WTC11 (cell line): ENCODE data around the gene DBN1. TPM values are rescaled to one million over a fixed set of nuclear protein-coding genes. Genes with fewer than 3 reads are reported as not detected.

ENCODE experiments used
- ATAC-seq: fragments of 200-7000 bp; cut with Tn5 transposase; 2 replicates; pipeline ENCODE4 v1.10.0; 2021; ENCODE audit warnings: mild to moderate bottlenecking, moderate library complexity
- CTCF ChIA-PET: fragments of 300-600 bp; sonication (Branson Sonifier 250); formaldehyde crosslinking; loops from one replicate; lab custom pipeline; 2021; ENCODE audit warnings: antibody characterized with exemption; lab: Charles Lee
- POLR2A ChIA-PET: fragments of 350-600 bp; sonication (Branson Sonifier 250); formaldehyde crosslinking; loops from one replicate; lab custom pipeline; 2021; ENCODE audit warnings: antibody characterized with exemption; lab: Charles Lee
- DNase-seq: peaks from one replicate; pipeline ENCODE4 v3.0.0; 2021; ENCODE audit warnings: low spot score
- H3K27ac Mint-ChIP-seq: 2 replicates; pipeline ENCODE4 v1.8.0; 2021; ENCODE audit warnings: mixed read lengths
- H3K27me3 Mint-ChIP-seq: 2 replicates; pipeline ENCODE4 v1.8.0; 2021; ENCODE audit warnings: low read depth, mild to moderate bottlenecking, moderate library complexity, mixed read lengths
- H3K36me3 Mint-ChIP-seq: 2 replicates; pipeline ENCODE4 v1.8.0; 2021; ENCODE audit warnings: mixed read lengths
- H3K4me1 Mint-ChIP-seq: 2 replicates; pipeline ENCODE4 v1.8.0; 2022; ENCODE audit warnings: mixed read lengths
- H3K4me3 Mint-ChIP-seq: 2 replicates; pipeline ENCODE4 v1.8.0; 2021; ENCODE audit warnings: mild to moderate bottlenecking, moderate library complexity, mixed read lengths
- H3K9me3 Mint-ChIP-seq: 2 replicates; pipeline ENCODE4 v1.8.0; 2021; ENCODE audit warnings: mixed read lengths
- CREB1 ChIP-seq: sonication (generic); formaldehyde crosslinking; IDR thresholded peaks from 2 replicates; pipeline ENCODE4 v1.8.0; 2023; ENCODE audit warnings: mild to moderate bottlenecking, missing genetic modification reagents
- ELF4 ChIP-seq: sonication (generic); formaldehyde crosslinking; IDR thresholded peaks from 2 replicates; pipeline ENCODE4 v1.8.1; 2022; ENCODE audit warnings: low read depth, mild to moderate bottlenecking, moderate library complexity, missing genetic modification reagents
- EMX1 ChIP-seq: fragments of 250-450 bp; sonication (Bioruptor Pico); IDR thresholded peaks from 2 replicates; pipeline ENCODE4 v1.8.0; 2021; ENCODE audit warnings: mild to moderate bottlenecking
- GABPB1 ChIP-seq: sonication (generic); formaldehyde crosslinking; IDR thresholded peaks from 2 replicates; pipeline ENCODE4 v1.8.1; 2023; ENCODE audit warnings: mild to moderate bottlenecking, missing genetic modification reagents
- GTF2I ChIP-seq: fragments of 250-450 bp; sonication (Bioruptor Pico); conservative IDR thresholded peaks from 2 replicates; pipeline ENCODE4 v1.4.0; 2021; ENCODE audit warnings: mild to moderate bottlenecking
- JUN ChIP-seq: sonication (generic); formaldehyde crosslinking; IDR thresholded peaks from 2 replicates; pipeline ENCODE4 v1.8.0; 2023; ENCODE audit warnings: mild to moderate bottlenecking, missing genetic modification reagents
- MYBL2 ChIP-seq: sonication (generic); formaldehyde crosslinking; IDR thresholded peaks from 2 replicates; pipeline ENCODE4 v1.8.1; 2023; ENCODE audit warnings: mild to moderate bottlenecking, moderate library complexity, missing genetic modification reagents
- NFATC4 ChIP-seq: fragments of 250-450 bp; sonication (Bioruptor Pico); IDR thresholded peaks from 2 replicates; pipeline ENCODE4 v1.9.0; 2021; ENCODE audit warnings: mild to moderate bottlenecking
- NR1H2 ChIP-seq: sonication (generic); formaldehyde crosslinking; IDR thresholded peaks from 2 replicates; pipeline ENCODE4 v1.9.0; 2021; ENCODE audit warnings: mild to moderate bottlenecking, moderate library complexity, missing genetic modification reagents
- NR3C1 ChIP-seq: sonication (generic); formaldehyde crosslinking; conservative IDR thresholded peaks from 2 replicates; pipeline ENCODE4 v1.8.1; 2023; ENCODE audit warnings: low read depth, mild to moderate bottlenecking, missing genetic modification reagents
- TCF7 ChIP-seq: sonication (generic); formaldehyde crosslinking; IDR thresholded peaks from 2 replicates; pipeline ENCODE4 v1.8.0; 2022; ENCODE audit warnings: mild to moderate bottlenecking, low read depth, missing genetic modification reagents, moderate library complexity
- ZNF219 ChIP-seq: sonication (generic); formaldehyde crosslinking; IDR thresholded peaks from 2 replicates; pipeline ENCODE4 v1.8.0; 2023; ENCODE audit warnings: missing genetic modification reagents, mild to moderate bottlenecking, borderline replicate concordance
- ZNF232 ChIP-seq: sonication (generic); formaldehyde crosslinking; IDR thresholded peaks from 2 replicates; pipeline ENCODE4 v1.8.0; 2022; ENCODE audit warnings: mild to moderate bottlenecking, missing genetic modification reagents
- total RNA-seq: library from RNA; stranded (reverse); gene quantifications from 3 replicates; pipeline ENCODE4 v1.2.3, GENCODE V29; 2021
- TF ChIP-seq, protein P1 (sequence below): sonication (generic); formaldehyde crosslinking; IDR thresholded peaks from 2 replicates; pipeline ENCODE4 v1.8.1; 2023; ENCODE audit warnings: mild to moderate bottlenecking, missing genetic modification reagents, moderate library complexity
- TF ChIP-seq, protein P2 (sequence below): sonication (generic); formaldehyde crosslinking; IDR thresholded peaks from 2 replicates; pipeline ENCODE4 v1.8.1; 2022; ENCODE audit warnings: missing genetic modification reagents, borderline replicate concordance
- TF ChIP-seq, protein P3 (sequence below): sonication (generic); formaldehyde crosslinking; IDR thresholded peaks from 2 replicates; pipeline ENCODE4 v1.8.1; 2022; ENCODE audit warnings: low read depth, mild to moderate bottlenecking, moderate library complexity, missing genetic modification reagents, borderline replicate concordance
- TF ChIP-seq, protein P4 (sequence below): sonication (generic); formaldehyde crosslinking; IDR thresholded peaks from 2 replicates; pipeline ENCODE4 v1.8.0; 2022; ENCODE audit warnings: mild to moderate bottlenecking, missing genetic modification reagents
- TF ChIP-seq, protein P5 (sequence below): fragments of 250-450 bp; sonication (Bioruptor Pico); IDR thresholded peaks from 2 replicates; pipeline ENCODE4 v1.9.0; 2021; ENCODE audit warnings: mild to moderate bottlenecking
- TF ChIP-seq, protein P6 (sequence below): sonication (generic); formaldehyde crosslinking; IDR thresholded peaks from 2 replicates; pipeline ENCODE4 v1.8.0; 2023; ENCODE audit warnings: missing genetic modification reagents
- TF ChIP-seq, protein P7 (sequence below): sonication (generic); formaldehyde crosslinking; IDR thresholded peaks from 2 replicates; pipeline ENCODE4 v1.8.0; 2022; ENCODE audit warnings: mild to moderate bottlenecking, missing genetic modification reagents

The DBN1 gene
- total RNA-seq, 1 experiment from 2014 or later = 288 TPM

DNA sequence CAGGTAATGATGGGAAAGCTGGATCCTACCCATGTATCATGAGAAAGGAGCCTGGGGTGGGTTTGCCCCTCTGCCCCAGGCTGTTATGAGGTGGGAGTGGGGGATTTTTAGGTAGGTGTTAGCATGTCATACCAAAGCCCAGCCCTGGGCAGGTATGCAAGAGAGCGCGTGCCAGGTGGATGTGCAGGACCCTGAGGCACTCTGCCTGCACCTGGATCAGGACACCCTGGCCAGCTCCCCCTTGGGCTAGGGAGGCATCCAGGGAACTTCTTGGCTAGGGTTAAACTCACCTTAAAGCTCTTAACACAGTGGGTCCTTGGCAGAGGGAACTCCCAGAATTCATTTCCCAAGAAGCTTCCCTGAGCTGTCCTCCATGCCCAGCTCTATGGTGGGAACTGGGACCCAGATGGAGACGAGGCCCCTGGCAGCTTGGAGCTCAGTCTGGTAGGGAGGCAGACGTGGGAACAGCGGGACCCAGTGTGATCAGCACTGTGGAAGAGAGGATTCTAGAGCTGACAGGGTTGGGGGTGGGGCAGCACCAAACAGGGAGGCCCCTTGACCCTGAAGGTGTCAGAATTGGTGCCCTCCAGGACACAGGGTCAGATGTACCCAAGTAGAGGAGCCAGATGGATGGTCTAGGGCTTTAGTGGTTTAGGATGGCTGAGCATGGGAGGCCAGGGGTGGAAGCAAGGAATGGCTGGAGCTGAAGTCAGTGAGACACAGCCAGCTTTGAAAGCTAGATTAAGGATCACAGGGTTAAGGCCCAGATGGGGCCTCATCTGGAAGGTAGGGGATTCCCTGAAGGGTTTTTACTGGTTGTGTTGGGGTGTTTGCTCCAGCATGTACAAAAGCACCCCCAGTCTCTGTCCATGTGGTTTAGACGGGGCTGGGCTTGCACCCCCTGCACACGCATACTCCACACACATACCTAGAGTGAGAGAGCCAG is 29.1 kb downstream of the DBN1 start (continued):
- TF ChIP-seq, protein P1, sequence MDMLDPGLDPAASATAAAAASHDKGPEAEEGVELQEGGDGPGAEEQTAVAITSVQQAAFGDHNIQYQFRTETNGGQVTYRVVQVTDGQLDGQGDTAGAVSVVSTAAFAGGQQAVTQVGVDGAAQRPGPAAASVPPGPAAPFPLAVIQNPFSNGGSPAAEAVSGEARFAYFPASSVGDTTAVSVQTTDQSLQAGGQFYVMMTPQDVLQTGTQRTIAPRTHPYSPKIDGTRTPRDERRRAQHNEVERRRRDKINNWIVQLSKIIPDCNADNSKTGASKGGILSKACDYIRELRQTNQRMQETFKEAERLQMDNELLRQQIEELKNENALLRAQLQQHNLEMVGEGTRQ (CRISPR knock-in tag) = no peak
- TF ChIP-seq GTF2I = no peak
- 0 out of 2 replicates have a peak, but pooled peaks have one; percentile 48 for TF ChIP-seq ZNF232 (CRISPR knock-in tag)
- TF ChIP-seq NFATC4 (CRISPR knock-in tag) = no peak
- TF ChIP-seq EMX1 (CRISPR knock-in tag) = 0 out of 2 replicates have a peak, but pooled peaks have one; percentile 33
- no peak for TF ChIP-seq TCF7 (CRISPR knock-in tag)
- no peak for TF ChIP-seq ELF4 (CRISPR knock-in tag)
- TF ChIP-seq, protein P2, sequence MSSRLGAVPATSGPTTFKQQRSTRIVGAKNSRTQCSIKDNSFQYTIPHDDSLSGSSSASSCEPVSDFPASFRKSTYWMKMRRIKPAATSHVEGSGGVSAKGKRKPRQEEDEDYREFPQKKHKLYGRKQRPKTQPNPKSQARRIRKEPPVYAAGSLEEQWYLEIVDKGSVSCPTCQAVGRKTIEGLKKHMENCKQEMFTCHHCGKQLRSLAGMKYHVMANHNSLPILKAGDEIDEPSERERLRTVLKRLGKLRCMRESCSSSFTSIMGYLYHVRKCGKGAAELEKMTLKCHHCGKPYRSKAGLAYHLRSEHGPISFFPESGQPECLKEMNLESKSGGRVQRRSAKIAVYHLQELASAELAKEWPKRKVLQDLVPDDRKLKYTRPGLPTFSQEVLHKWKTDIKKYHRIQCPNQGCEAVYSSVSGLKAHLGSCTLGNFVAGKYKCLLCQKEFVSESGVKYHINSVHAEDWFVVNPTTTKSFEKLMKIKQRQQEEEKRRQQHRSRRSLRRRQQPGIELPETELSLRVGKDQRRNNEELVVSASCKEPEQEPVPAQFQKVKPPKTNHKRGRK (CRISPR knock-in tag) = 0 out of 2 replicates have a peak, but pooled peaks have one; percentile 8

DNA sequence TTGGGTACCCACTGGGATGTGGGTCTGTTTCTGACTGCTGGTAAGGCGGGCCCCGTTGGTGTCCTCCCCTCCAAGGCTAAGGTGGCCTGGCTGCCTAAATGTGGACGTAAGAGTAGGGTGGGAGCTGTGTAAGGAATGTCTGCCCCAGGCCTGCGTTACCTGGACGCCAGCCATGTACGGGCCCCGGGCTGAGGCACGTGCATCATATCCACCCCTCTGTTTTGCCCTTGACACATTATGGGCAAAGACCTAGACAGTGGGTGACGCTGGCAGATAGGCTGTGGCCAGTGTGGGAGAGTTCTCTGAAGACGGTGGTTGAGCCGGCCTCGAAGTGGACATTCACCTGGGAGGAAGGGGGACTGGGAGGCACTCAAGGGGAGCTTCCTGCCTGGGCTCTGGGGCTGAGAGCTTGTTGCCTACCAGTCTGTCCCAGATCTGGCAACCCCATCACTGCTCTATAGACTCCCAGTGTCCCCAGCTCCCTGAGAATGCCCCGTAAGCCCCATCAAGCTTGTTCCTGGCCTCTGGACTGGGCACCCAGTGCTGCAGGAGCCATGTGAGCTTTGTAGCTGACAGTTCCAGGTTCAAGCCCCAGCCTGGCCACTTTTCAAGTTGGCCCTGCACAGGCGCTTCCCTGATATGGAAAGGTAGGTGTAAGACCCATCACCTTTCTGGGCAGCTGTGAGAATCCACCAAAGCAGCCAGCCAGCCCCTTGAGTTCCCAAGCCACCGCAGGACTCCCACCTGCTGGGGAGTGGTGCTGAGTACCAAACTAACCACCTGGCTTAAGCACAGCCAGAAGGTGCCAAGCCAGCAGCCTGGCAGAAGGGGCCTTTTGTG is 30.1 kb downstream of the DBN1 start:
- Mint-ChIP-seq H3K27me3 (peaks cover 22% of the 10 kb centered on the region), H3K4me3 (no peak overlapping the region), H3K9me3 (peaks cover 4% of the 10 kb centered on the region), H3K4me1 (peaks cover 39% of the 10 kb centered on the region), H3K36me3 (peaks cover 13% of the 10 kb centered on the region), H3K27ac (no peak overlapping the region)
- no peak for DNase-seq
- CTCF ChIA-PET = interaction anchor here (0.7 to 15.8 kb wide), 10 partner anchors 12 to 331 kb away, joined by 3 to 171 read pairs (median 31); partner anchors contain the start of genes GRK6 and MXD3
- no peak for ATAC-seq
- POLR2A ChIA-PET = interaction anchor here (0.9 to 4.9 kb wide), 4 partner anchors 9 to 53 kb away, joined by 4 to 19 read pairs (median 5); partner anchors contain the start of gene GRK6
- TF ChIP-seq NR1H2 (CRISPR knock-in tag) (no peak), ZNF219 (no peak), CREB1 (CRISPR knock-in tag) (no peak), NR3C1 (CRISPR knock-in tag) (no peak), JUN (CRISPR knock-in tag) (no peak), GABPB1 (CRISPR knock-in tag) (no peak), MYBL2 (no peak)
- TF ChIP-seq, protein P3, sequence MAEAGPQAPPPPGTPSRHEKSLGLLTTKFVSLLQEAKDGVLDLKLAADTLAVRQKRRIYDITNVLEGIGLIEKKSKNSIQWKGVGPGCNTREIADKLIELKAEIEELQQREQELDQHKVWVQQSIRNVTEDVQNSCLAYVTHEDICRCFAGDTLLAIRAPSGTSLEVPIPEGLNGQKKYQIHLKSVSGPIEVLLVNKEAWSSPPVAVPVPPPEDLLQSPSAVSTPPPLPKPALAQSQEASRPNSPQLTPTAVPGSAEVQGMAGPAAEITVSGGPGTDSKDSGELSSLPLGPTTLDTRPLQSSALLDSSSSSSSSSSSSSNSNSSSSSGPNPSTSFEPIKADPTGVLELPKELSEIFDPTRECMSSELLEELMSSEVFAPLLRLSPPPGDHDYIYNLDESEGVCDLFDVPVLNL (CRISPR knock-in tag) = no peak
- TF ChIP-seq, protein P4, sequence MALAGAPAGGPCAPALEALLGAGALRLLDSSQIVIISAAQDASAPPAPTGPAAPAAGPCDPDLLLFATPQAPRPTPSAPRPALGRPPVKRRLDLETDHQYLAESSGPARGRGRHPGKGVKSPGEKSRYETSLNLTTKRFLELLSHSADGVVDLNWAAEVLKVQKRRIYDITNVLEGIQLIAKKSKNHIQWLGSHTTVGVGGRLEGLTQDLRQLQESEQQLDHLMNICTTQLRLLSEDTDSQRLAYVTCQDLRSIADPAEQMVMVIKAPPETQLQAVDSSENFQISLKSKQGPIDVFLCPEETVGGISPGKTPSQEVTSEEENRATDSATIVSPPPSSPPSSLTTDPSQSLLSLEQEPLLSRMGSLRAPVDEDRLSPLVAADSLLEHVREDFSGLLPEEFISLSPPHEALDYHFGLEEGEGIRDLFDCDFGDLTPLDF (CRISPR knock-in tag) = no peak
- TF ChIP-seq, protein P5, sequence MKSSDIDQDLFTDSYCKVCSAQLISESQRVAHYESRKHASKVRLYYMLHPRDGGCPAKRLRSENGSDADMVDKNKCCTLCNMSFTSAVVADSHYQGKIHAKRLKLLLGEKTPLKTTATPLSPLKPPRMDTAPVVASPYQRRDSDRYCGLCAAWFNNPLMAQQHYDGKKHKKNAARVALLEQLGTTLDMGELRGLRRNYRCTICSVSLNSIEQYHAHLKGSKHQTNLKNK (CRISPR knock-in tag) = no peak
- TF ChIP-seq, protein P6, sequence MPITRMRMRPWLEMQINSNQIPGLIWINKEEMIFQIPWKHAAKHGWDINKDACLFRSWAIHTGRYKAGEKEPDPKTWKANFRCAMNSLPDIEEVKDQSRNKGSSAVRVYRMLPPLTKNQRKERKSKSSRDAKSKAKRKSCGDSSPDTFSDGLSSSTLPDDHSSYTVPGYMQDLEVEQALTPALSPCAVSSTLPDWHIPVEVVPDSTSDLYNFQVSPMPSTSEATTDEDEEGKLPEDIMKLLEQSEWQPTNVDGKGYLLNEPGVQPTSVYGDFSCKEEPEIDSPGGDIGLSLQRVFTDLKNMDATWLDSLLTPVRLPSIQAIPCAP (CRISPR knock-in tag) = no peak
- TF ChIP-seq, protein P7, sequence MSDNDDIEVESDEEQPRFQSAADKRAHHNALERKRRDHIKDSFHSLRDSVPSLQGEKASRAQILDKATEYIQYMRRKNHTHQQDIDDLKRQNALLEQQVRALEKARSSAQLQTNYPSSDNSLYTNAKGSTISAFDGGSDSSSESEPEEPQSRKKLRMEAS (CRISPR knock-in tag) = no peak
